WTC11 (cell line): ENCODE results near the gene GPR62. TPM values are rescaled to one million over a fixed set of nuclear protein-coding genes. Genes with fewer than 3 reads are reported as not detected.

Experiments used
- ATAC-seq: fragments of 200-7000 bp; cut with Tn5 transposase; 2 replicates; pipeline ENCODE4 v1.10.0; 2021; ENCODE audit warnings: mild to moderate bottlenecking, moderate library complexity
- CTCF ChIA-PET: fragments of 300-600 bp; sonication (Branson Sonifier 250); formaldehyde crosslinking; loops from one replicate; lab custom pipeline; 2021; ENCODE audit warnings: antibody characterized with exemption; lab: Charles Lee
- POLR2A ChIA-PET: fragments of 350-600 bp; sonication (Branson Sonifier 250); formaldehyde crosslinking; loops from one replicate; lab custom pipeline; 2021; ENCODE audit warnings: antibody characterized with exemption; lab: Charles Lee
- DNase-seq: peaks from one replicate; pipeline ENCODE4 v3.0.0; 2021; ENCODE audit warnings: low spot score
- H3K27ac Mint-ChIP-seq: 2 replicates; pipeline ENCODE4 v1.8.0; 2021; ENCODE audit warnings: mixed read lengths
- H3K27me3 Mint-ChIP-seq: 2 replicates; pipeline ENCODE4 v1.8.0; 2021; ENCODE audit warnings: low read depth, mild to moderate bottlenecking, moderate library complexity, mixed read lengths
- H3K36me3 Mint-ChIP-seq: 2 replicates; pipeline ENCODE4 v1.8.0; 2021; ENCODE audit warnings: mixed read lengths
- H3K4me1 Mint-ChIP-seq: 2 replicates; pipeline ENCODE4 v1.8.0; 2022; ENCODE audit warnings: mixed read lengths
- H3K4me3 Mint-ChIP-seq: 2 replicates; pipeline ENCODE4 v1.8.0; 2021; ENCODE audit warnings: mild to moderate bottlenecking, moderate library complexity, mixed read lengths
- H3K9me3 Mint-ChIP-seq: 2 replicates; pipeline ENCODE4 v1.8.0; 2021; ENCODE audit warnings: mixed read lengths
- CBFB ChIP-seq: sonication (generic); formaldehyde crosslinking; IDR thresholded peaks from 2 replicates; pipeline ENCODE4 v1.8.1; 2022; ENCODE audit warnings: mild to moderate bottlenecking, low read depth, missing genetic modification reagents
- CREM ChIP-seq: sonication (generic); formaldehyde crosslinking; IDR thresholded peaks from 2 replicates; pipeline ENCODE4 v1.8.1; 2022; ENCODE audit warnings: mild to moderate bottlenecking, missing genetic modification reagents, moderate library complexity
- ELF4 ChIP-seq: sonication (generic); formaldehyde crosslinking; IDR thresholded peaks from 2 replicates; pipeline ENCODE4 v1.8.1; 2022; ENCODE audit warnings: low read depth, mild to moderate bottlenecking, moderate library complexity, missing genetic modification reagents
- FOXP1 ChIP-seq: sonication (generic); formaldehyde crosslinking; IDR thresholded peaks from 2 replicates; pipeline ENCODE4 v1.8.0; 2022; ENCODE audit warnings: missing genetic modification reagents, mild to moderate bottlenecking, moderate library complexity, borderline replicate concordance
- GABPB1 ChIP-seq: sonication (generic); formaldehyde crosslinking; IDR thresholded peaks from 2 replicates; pipeline ENCODE4 v1.8.1; 2023; ENCODE audit warnings: mild to moderate bottlenecking, missing genetic modification reagents
- GRHL2 ChIP-seq: fragments of 250-450 bp; sonication (Bioruptor Pico); IDR thresholded peaks from 2 replicates; pipeline ENCODE4 v1.8.0; 2022; ENCODE audit warnings: mild to moderate bottlenecking, moderate library complexity; ENCODE audit not compliant: insufficient replicate concordance, severe bottlenecking
- JUN ChIP-seq: sonication (generic); formaldehyde crosslinking; IDR thresholded peaks from 2 replicates; pipeline ENCODE4 v1.8.0; 2023; ENCODE audit warnings: mild to moderate bottlenecking, missing genetic modification reagents
- MYBL2 ChIP-seq: sonication (generic); formaldehyde crosslinking; IDR thresholded peaks from 2 replicates; pipeline ENCODE4 v1.8.1; 2023; ENCODE audit warnings: mild to moderate bottlenecking, moderate library complexity, missing genetic modification reagents
- NR1H2 ChIP-seq: sonication (generic); formaldehyde crosslinking; IDR thresholded peaks from 2 replicates; pipeline ENCODE4 v1.9.0; 2021; ENCODE audit warnings: mild to moderate bottlenecking, moderate library complexity, missing genetic modification reagents
- NR2C2 ChIP-seq: sonication (generic); formaldehyde crosslinking; IDR thresholded peaks from 2 replicates; pipeline ENCODE4 v1.8.0; 2022; ENCODE audit warnings: mild to moderate bottlenecking, missing genetic modification reagents
- NR3C1 ChIP-seq: sonication (generic); formaldehyde crosslinking; conservative IDR thresholded peaks from 2 replicates; pipeline ENCODE4 v1.8.1; 2023; ENCODE audit warnings: low read depth, mild to moderate bottlenecking, missing genetic modification reagents
- SMAD4 ChIP-seq: sonication (generic); formaldehyde crosslinking; IDR thresholded peaks from 2 replicates; pipeline ENCODE4 v1.8.0; 2022; ENCODE audit warnings: mild to moderate bottlenecking, missing genetic modification reagents
- ZNF138 ChIP-seq: sonication (generic); formaldehyde crosslinking; conservative IDR thresholded peaks from 2 replicates; pipeline ENCODE4 v1.8.1; 2022; ENCODE audit warnings: mild to moderate bottlenecking, moderate library complexity, missing genetic modification reagents
- ZNF219 ChIP-seq: sonication (generic); formaldehyde crosslinking; IDR thresholded peaks from 2 replicates; pipeline ENCODE4 v1.8.0; 2023; ENCODE audit warnings: missing genetic modification reagents, mild to moderate bottlenecking, borderline replicate concordance
- ZNF416 ChIP-seq: fragments of 250-450 bp; sonication (Bioruptor Pico); IDR thresholded peaks from 2 replicates; pipeline ENCODE4 v1.9.0; 2021; ENCODE audit warnings: mild to moderate bottlenecking, inconsistent platforms
- total RNA-seq: library from RNA; stranded (reverse); gene quantifications from 3 replicates; pipeline ENCODE4 v1.2.3, GENCODE V29; 2021
- TF ChIP-seq, protein P1 (sequence below): sonication (generic); formaldehyde crosslinking; IDR thresholded peaks from 2 replicates; pipeline ENCODE4 v1.8.0; 2022; ENCODE audit warnings: missing genetic modification reagents
- TF ChIP-seq, protein P2 (sequence below): sonication (generic); formaldehyde crosslinking; conservative IDR thresholded peaks from 2 replicates; pipeline ENCODE4 v1.8.1; 2023; ENCODE audit warnings: mild to moderate bottlenecking, low read depth, missing genetic modification reagents, moderate library complexity
- TF ChIP-seq, protein P3 (sequence below): fragments of 250-450 bp; sonication (Bioruptor Pico); IDR thresholded peaks from 2 replicates; pipeline ENCODE4 v1.8.0; 2021; ENCODE audit warnings: mild to moderate bottlenecking
- TF ChIP-seq, protein P4 (sequence below): sonication (generic); formaldehyde crosslinking; IDR thresholded peaks from 2 replicates; pipeline ENCODE4 v1.8.0; 2022; ENCODE audit warnings: mild to moderate bottlenecking, missing genetic modification reagents
- TF ChIP-seq, protein P5 (sequence below): sonication (generic); formaldehyde crosslinking; IDR thresholded peaks from 2 replicates; pipeline ENCODE4 v1.8.1; 2022; ENCODE audit warnings: low read depth, mild to moderate bottlenecking, moderate library complexity, missing genetic modification reagents, borderline replicate concordance
- TF ChIP-seq, protein P6 (sequence below): sonication (generic); formaldehyde crosslinking; IDR thresholded peaks from 2 replicates; pipeline ENCODE4 v1.8.1; 2022; ENCODE audit warnings: mild to moderate bottlenecking, moderate library complexity, missing genetic modification reagents

Gene GPR62
- total RNA-seq, 1 experiment from 2014 or later: 0.24 TPM

DNA sequence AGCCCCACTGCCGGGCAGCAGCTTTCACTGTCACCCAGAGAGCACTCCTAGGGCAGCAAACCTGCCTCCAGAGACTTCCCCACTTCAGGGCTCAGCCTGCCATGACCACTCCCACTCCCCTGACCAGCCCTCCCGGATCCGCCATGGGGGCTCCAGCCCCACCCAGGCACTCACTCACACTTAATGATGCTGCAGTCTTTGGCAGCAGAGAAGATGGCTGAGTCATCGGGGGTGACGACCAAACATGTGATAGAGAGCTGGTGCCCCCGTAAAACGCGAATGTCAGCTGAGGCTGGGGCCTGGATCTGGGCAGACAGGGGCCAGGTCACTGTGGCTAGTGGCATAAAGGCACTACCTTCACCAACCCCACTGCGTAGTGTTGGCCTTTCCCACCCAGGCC, 18.2 kb upstream of the GPR62 start:
- H3K4me3 Mint-ChIP-seq: no peak overlapping the region
- POLR2A ChIA-PET: no interaction called here

DNA sequence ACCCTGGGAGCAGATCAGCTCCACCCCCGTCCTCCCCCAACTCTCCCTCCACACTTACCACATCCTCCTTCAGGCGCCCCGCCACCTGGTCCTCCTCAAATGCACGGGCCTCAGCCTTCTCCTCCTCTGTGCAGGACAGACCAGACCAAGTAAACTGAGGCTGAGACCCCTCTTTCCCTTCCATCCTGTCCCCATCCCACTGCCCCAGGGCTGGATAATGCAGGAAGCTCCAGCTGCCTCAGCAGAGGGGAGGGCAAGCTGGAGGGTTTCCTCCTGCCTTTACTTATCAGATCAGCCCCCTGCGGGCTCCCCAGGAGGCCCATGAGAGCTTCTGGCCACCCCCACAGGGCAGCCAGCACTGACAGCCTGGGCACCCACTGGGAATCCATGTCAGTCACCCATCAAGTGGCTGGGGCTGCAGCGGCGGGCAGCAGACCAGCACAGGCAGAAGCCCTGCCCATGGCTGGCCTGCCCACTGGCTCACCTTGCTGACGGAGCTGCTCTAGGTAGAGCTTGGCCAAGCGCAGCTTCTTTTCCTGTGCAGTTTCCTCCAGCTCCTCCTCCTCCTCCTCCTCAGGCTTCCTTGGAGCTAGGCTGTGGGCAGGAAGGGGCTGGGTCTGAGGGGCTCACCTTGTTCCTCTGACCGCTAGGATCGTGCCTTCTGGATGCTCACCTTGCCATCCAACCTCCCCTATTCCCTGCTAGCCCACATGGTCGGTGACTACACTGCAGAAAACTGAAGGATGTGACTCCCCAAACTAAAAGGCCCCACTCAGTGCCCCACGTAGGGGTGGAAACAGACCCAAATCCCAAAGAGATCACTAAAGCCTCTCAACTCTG, 17.4 kb upstream of the GPR62 start:
- H3K4me1 Mint-ChIP-seq: peaks cover 17% of the 10 kb centered on the region
- H3K36me3 Mint-ChIP-seq: peaks cover 57% of the 10 kb centered on the region
- POLR2A ChIA-PET: no interaction called here
- DNase-seq: no peak
- H3K27me3 Mint-ChIP-seq: no peaks in the 10 kb centered on the region; the same call in 1 of the 2 replicates
- no peak for TF ChIP-seq FOXP1 (CRISPR knock-in tag)
- no peak for TF ChIP-seq ZNF138 (CRISPR knock-in tag)
- TF ChIP-seq NR1H2: no peak
- no peak for TF ChIP-seq CREM
- no peak for TF ChIP-seq ELF4 (CRISPR knock-in tag)
- TF ChIP-seq, protein P1, sequence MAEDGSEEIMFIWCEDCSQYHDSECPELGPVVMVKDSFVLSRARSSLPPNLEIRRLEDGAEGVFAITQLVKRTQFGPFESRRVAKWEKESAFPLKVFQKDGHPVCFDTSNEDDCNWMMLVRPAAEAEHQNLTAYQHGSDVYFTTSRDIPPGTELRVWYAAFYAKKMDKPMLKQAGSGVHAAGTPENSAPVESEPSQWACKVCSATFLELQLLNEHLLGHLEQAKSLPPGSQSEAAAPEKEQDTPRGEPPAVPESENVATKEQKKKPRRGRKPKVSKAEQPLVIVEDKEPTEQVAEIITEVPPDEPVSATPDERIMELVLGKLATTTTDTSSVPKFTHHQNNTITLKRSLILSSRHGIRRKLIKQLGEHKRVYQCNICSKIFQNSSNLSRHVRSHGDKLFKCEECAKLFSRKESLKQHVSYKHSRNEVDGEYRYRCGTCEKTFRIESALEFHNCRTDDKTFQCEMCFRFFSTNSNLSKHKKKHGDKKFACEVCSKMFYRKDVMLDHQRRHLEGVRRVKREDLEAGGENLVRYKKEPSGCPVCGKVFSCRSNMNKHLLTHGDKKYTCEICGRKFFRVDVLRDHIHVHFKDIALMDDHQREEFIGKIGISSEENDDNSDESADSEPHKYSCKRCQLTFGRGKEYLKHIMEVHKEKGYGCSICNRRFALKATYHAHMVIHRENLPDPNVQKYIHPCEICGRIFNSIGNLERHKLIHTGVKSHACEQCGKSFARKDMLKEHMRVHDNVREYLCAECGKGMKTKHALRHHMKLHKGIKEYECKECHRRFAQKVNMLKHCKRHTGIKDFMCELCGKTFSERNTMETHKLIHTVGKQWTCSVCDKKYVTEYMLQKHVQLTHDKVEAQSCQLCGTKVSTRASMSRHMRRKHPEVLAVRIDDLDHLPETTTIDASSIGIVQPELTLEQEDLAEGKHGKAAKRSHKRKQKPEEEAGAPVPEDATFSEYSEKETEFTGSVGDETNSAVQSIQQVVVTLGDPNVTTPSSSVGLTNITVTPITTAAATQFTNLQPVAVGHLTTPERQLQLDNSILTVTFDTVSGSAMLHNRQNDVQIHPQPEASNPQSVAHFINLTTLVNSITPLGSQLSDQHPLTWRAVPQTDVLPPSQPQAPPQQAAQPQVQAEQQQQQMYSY: no peak
- TF ChIP-seq JUN (CRISPR knock-in tag): no peak
- no peak for TF ChIP-seq MYBL2 (CRISPR knock-in tag)
- TF ChIP-seq CBFB: no peak
- TF ChIP-seq, protein P2, sequence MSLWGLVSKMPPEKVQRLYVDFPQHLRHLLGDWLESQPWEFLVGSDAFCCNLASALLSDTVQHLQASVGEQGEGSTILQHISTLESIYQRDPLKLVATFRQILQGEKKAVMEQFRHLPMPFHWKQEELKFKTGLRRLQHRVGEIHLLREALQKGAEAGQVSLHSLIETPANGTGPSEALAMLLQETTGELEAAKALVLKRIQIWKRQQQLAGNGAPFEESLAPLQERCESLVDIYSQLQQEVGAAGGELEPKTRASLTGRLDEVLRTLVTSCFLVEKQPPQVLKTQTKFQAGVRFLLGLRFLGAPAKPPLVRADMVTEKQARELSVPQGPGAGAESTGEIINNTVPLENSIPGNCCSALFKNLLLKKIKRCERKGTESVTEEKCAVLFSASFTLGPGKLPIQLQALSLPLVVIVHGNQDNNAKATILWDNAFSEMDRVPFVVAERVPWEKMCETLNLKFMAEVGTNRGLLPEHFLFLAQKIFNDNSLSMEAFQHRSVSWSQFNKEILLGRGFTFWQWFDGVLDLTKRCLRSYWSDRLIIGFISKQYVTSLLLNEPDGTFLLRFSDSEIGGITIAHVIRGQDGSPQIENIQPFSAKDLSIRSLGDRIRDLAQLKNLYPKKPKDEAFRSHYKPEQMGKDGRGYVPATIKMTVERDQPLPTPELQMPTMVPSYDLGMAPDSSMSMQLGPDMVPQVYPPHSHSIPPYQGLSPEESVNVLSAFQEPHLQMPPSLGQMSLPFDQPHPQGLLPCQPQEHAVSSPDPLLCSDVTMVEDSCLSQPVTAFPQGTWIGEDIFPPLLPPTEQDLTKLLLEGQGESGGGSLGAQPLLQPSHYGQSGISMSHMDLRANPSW: no peak
- TF ChIP-seq, protein P3, sequence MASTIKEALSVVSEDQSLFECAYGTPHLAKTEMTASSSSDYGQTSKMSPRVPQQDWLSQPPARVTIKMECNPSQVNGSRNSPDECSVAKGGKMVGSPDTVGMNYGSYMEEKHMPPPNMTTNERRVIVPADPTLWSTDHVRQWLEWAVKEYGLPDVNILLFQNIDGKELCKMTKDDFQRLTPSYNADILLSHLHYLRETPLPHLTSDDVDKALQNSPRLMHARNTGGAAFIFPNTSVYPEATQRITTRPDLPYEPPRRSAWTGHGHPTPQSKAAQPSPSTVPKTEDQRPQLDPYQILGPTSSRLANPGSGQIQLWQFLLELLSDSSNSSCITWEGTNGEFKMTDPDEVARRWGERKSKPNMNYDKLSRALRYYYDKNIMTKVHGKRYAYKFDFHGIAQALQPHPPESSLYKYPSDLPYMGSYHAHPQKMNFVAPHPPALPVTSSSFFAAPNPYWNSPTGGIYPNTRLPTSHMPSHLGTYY (CRISPR knock-in tag): no peak
- TF ChIP-seq, protein P4, sequence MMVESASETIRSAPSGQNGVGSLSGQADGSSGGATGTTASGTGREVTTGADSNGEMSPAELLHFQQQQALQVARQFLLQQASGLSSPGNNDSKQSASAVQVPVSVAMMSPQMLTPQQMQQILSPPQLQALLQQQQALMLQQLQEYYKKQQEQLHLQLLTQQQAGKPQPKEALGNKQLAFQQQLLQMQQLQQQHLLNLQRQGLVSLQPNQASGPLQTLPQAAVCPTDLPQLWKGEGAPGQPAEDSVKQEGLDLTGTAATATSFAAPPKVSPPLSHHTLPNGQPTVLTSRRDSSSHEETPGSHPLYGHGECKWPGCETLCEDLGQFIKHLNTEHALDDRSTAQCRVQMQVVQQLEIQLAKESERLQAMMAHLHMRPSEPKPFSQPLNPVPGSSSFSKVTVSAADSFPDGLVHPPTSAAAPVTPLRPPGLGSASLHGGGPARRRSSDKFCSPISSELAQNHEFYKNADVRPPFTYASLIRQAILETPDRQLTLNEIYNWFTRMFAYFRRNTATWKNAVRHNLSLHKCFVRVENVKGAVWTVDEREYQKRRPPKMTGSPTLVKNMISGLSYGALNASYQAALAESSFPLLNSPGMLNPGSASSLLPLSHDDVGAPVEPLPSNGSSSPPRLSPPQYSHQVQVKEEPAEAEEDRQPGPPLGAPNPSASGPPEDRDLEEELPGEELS (CRISPR knock-in tag): no peak
- TF ChIP-seq ZNF416 (CRISPR knock-in tag): no peak
- TF ChIP-seq SMAD4 (CRISPR knock-in tag): no peak
- TF ChIP-seq, protein P5, sequence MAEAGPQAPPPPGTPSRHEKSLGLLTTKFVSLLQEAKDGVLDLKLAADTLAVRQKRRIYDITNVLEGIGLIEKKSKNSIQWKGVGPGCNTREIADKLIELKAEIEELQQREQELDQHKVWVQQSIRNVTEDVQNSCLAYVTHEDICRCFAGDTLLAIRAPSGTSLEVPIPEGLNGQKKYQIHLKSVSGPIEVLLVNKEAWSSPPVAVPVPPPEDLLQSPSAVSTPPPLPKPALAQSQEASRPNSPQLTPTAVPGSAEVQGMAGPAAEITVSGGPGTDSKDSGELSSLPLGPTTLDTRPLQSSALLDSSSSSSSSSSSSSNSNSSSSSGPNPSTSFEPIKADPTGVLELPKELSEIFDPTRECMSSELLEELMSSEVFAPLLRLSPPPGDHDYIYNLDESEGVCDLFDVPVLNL (CRISPR knock-in tag): no peak
- ATAC-seq: no peak
- no peak overlapping the region for H3K4me3 Mint-ChIP-seq
- no peaks in the 10 kb centered on the region for H3K9me3 Mint-ChIP-seq
- H3K27ac Mint-ChIP-seq: no peak overlapping the region
- CTCF ChIA-PET: interaction anchor here (1.3 kb wide), 1 partner anchor 219 kb away, joined by 3 read pairs; no protein-coding TSS in a partner anchor

More for the DNA sequence above, 18.2 kb upstream of the GPR62 start:
- peaks cover 58% of the 10 kb centered on the region for H3K36me3 Mint-ChIP-seq
- no peaks in the 10 kb centered on the region for H3K27me3 Mint-ChIP-seq
- TF ChIP-seq ZNF219 (CRISPR knock-in tag) (no peak), NR3C1 (CRISPR knock-in tag) (no peak), NR2C2 (CRISPR knock-in tag) (no peak), GRHL2 (CRISPR knock-in tag) (no peak), ELF4 (CRISPR knock-in tag) (no peak), GABPB1 (no peak)
- TF ChIP-seq, protein P6, sequence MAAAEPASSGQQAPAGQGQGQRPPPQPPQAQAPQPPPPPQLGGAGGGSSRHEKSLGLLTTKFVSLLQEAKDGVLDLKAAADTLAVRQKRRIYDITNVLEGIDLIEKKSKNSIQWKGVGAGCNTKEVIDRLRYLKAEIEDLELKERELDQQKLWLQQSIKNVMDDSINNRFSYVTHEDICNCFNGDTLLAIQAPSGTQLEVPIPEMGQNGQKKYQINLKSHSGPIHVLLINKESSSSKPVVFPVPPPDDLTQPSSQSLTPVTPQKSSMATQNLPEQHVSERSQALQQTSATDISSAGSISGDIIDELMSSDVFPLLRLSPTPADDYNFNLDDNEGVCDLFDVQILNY (CRISPR knock-in tag): no peak
- H3K4me1 Mint-ChIP-seq: peaks cover 12% of the 10 kb centered on the region
- DNase-seq (no peak), ATAC-seq (no peak)
- no peaks in the 10 kb centered on the region for H3K9me3 Mint-ChIP-seq
- no peak overlapping the region for H3K27ac Mint-ChIP-seq
- CTCF ChIA-PET: interaction anchor here (1.3 kb wide), 1 partner anchor 218 kb away, joined by 3 read pairs; no protein-coding TSS in a partner anchor
